Body of pancreas (tissue), 4 donors: Measurements from ENCODE around the gene SLC25A42. TPM values are rescaled to one million over a fixed set of nuclear protein-coding genes. Genes with fewer than 3 reads are reported as not detected.
"Not testable (repeated sequence)": the region's sequence is repeated elsewhere in the genome, so short reads cannot be mapped to it uniquely, and the experiment has no call there.

Experiments
- ATAC-seq: fragments of 150-250 bp; one replicate; pipeline ENCODE4 v1.9.1; 2016
- DNase-seq, 4 donors: peaks; one replicate each; pipeline ENCODE4 v3.0.0-alpha.2; 2019
- H3K27ac ChIP-seq, 4 donors: fragments of 200-600 bp; sonication (generic); 1 replicate in 3 of 4; 2 replicates in 1 of 4; pipeline versions ENCODE4 v1.5.1 to v1.6.1; 2016 to 2019; ENCODE audit warnings: mild to moderate bottlenecking in 1 of 4, mixed read lengths in 1 of 4, moderate library complexity in 1 of 4
- H3K27me3 ChIP-seq, 2 donors: fragments of 200-600 bp; sonication (generic); one replicate each; pipeline ENCODE4 v1.6.0; 2016; ENCODE audit warnings: mild to moderate bottlenecking in 1 of 2
- H3K36me3 ChIP-seq, 2 donors: fragments of 200-600 bp; sonication (generic); replicated peaks in 1 of 2; 2 replicates each; pipeline ENCODE4 v1.5.1; 2016; ENCODE audit warnings: low read depth in 2 of 2; ENCODE audit not compliant: insufficient read depth in 1 of 2
- H3K4me1 ChIP-seq: fragments of 200-600 bp; sonication (generic); one replicate; pipeline ENCODE4 v1.6.0; 2016
- H3K4me3 ChIP-seq, 2 donors: fragments of 200-600 bp; sonication (generic); 1 replicate in 1 of 2; 2 replicates in 1 of 2; pipeline ENCODE4 v1.5.1; 2016 to 2019
- H3K9me3 ChIP-seq, 3 donors: fragments of 200-600 bp; sonication (generic); 1 replicate in 2 of 3; 2 replicates in 1 of 3; pipeline ENCODE4 v1.5.1; 2016
- CTCF ChIP-seq, 7 experiments: fragments of 450-650 bp in 4 of 7; fragments of 200-600 bp in 3 of 7; sonication (generic) in 3 of 7; IDR thresholded peaks; one replicate each; pipeline ENCODE4 v1.5.1; 2016 to 2019; ENCODE audit warnings: antibody characterized with exemption in 7 of 7
- POLR2A ChIP-seq, 3 donors: fragments of 450-650 bp; IDR thresholded peaks; one replicate each; pipeline ENCODE4 v1.6.1; 2016; ENCODE audit warnings: antibody characterized with exemption in 3 of 3, mild to moderate bottlenecking in 2 of 3
- WGBS, 2 donors: methylation state at CpG; one replicate each; pipeline ENCODE4 v1.1.5; 2017; 5-methylcytosine and 5-hydroxymethylcytosine counted together
- intact Hi-C: fragments of 100-400 bp; cut with DNase I; formaldehyde crosslinking; loops from one replicate; pipeline ENCODE4 v1.15.1; 2023
- total RNA-seq, 2 donors: library from RNA; depleted of rRNA; stranded (reverse); fragments of >200 nt; gene quantifications; one replicate each; pipeline ENCODE4 v1.1.0, GENCODE V29; 2016

Gene SLC25A42
- total RNA-seq, 2 donors from 2014 or later: 10.1 to 24.7 TPM

GRCh38 chr19:19098703-19099632 lies 35.2 kb downstream of the SLC25A42 start:
- no peak overlapping the region for H3K27ac ChIP-seq
- intact Hi-C loops: no loop called here
- ATAC-seq (no peak), DNase-seq (no peak)
- no peaks in the 10 kb centered on the region for H3K9me3 ChIP-seq
- TF ChIP-seq POLR2A (IDR thresholded peaks at IDR 0.05) (no peak), CTCF (IDR thresholded peaks at IDR 0.05) (no peak)
- peaks cover 3% of the 10 kb centered on the region for H3K4me1 ChIP-seq
- WGBS, 2 donors: 83 to 87% methylated on average over 12 to 17 of the region's 18 CpGs
- H3K4me3 ChIP-seq: no peak overlapping the region
- no peaks in the 10 kb centered on the region for H3K27me3 ChIP-seq
- peaks cover 0 to 2% of the 10 kb centered on the region in 2 donors for H3K36me3 ChIP-seq

GRCh38 chr19:19101540-19101939 lies 37.7 kb downstream of the SLC25A42 start:
- intact Hi-C loops: no loop called here
- H3K27ac ChIP-seq: no peak overlapping the region
- H3K9me3 ChIP-seq: no peaks in the 10 kb centered on the region
- WGBS, 2 donors: 94 to 100% methylated on average over 3 to 8 of the region's 8 CpGs
- peaks cover 0 to 2% of the 10 kb centered on the region in 2 donors for H3K36me3 ChIP-seq
- no peaks in the 10 kb centered on the region for H3K27me3 ChIP-seq
- TF ChIP-seq POLR2A (IDR thresholded peaks at IDR 0.05) (no peak), CTCF (IDR thresholded peaks at IDR 0.05) (no peak)
- DNase-seq (no peak), ATAC-seq (no peak)
- H3K4me3 ChIP-seq: no peak overlapping the region
- no peaks in the 10 kb centered on the region for H3K4me1 ChIP-seq

GRCh38 chr19:19102566-19102965 lies 38.8 kb downstream of the SLC25A42 start:
- H3K27me3 ChIP-seq, H3K36me3 ChIP-seq, DNase-seq, intact Hi-C loops, ATAC-seq, H3K4me3 ChIP-seq, H3K27ac ChIP-seq, H3K9me3 ChIP-seq, H3K4me1 ChIP-seq: not testable (repeated sequence)
- WGBS, 2 donors: 94 to 97% methylated on average over 10 of the region's 10 CpGs

GRCh38 chr19:19103167-19103566 lies 39.4 kb downstream of the SLC25A42 start:
- H3K4me3 ChIP-seq: no peak overlapping the region
- TF ChIP-seq POLR2A (IDR thresholded peaks at IDR 0.05) (no peak), CTCF (IDR thresholded peaks at IDR 0.05) (no peak)
- no peak for DNase-seq
- ATAC-seq: no peak
- no peaks in the 10 kb centered on the region for H3K9me3 ChIP-seq
- intact Hi-C loops: no loop called here
- no peaks in the 10 kb centered on the region for H3K27me3 ChIP-seq
- WGBS, 2 donors: 90 to 95% methylated on average over 11 of the region's 11 CpGs
- no peaks in the 10 kb centered on the region for H3K36me3 ChIP-seq
- no peak overlapping the region for H3K27ac ChIP-seq
- H3K4me1 ChIP-seq: no peaks in the 10 kb centered on the region

GRCh38 chr19:19105365-19106055 lies 41.7 kb downstream of the SLC25A42 start:
- Histone ChIP-seq H3K4me3 (no peak overlapping the region), H3K36me3 (no peaks in the 10 kb centered on the region), H3K4me1 (no peaks in the 10 kb centered on the region), H3K9me3 (no peaks in the 10 kb centered on the region), H3K27me3 (no peaks in the 10 kb centered on the region), H3K27ac (no peak overlapping the region)
- intact Hi-C loops: no loop called here
- ATAC-seq (peak; percentile 51), DNase-seq (peak in 3 of 4 donors; percentile 34 to 50 (median 47))
- TF ChIP-seq POLR2A (IDR thresholded peaks at IDR 0.05) (no peak), CTCF (IDR thresholded peaks at IDR 0.05) (no peak)
- WGBS, 2 donors: 68 to 70% methylated on average over 24 to 29 of the region's 36 CpGs
